ENCODE measurements around the gene ZNF483.
"Not testable (repeated sequence)": the region's sequence is repeated elsewhere in the genome, so short reads cannot be mapped to it uniquely, and the experiment has no call there.

The ZNF483 gene

GRCh38 chr9:111559000-111559610, 34.1 kb downstream of the ZNF483 start:
- Mint-ChIP-seq H3K4me1 (no peaks in the 10 kb centered on the region), H3K9me3 (peaks cover 45% of the 10 kb centered on the region), H3K4me3 (no peak overlapping the region), H3K27me3 (ENCODE audit: low read depth) (no peaks in the 10 kb centered on the region), H3K36me3 (ENCODE audit: low read depth) (peaks cover 78% of the 10 kb centered on the region), H3K27ac (no peak overlapping the region)
- TF ChIP-seq, protein P1, sequence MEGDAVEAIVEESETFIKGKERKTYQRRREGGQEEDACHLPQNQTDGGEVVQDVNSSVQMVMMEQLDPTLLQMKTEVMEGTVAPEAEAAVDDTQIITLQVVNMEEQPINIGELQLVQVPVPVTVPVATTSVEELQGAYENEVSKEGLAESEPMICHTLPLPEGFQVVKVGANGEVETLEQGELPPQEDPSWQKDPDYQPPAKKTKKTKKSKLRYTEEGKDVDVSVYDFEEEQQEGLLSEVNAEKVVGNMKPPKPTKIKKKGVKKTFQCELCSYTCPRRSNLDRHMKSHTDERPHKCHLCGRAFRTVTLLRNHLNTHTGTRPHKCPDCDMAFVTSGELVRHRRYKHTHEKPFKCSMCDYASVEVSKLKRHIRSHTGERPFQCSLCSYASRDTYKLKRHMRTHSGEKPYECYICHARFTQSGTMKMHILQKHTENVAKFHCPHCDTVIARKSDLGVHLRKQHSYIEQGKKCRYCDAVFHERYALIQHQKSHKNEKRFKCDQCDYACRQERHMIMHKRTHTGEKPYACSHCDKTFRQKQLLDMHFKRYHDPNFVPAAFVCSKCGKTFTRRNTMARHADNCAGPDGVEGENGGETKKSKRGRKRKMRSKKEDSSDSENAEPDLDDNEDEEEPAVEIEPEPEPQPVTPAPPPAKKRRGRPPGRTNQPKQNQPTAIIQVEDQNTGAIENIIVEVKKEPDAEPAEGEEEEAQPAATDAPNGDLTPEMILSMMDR (IDR thresholded peaks at IDR 0.05; ENCODE audit: unreplicated experiment in 3 of 3): no peak

- H3K27ac Mint-ChIP-seq: no peak overlapping the region
- H3K36me3 Mint-ChIP-seq (ENCODE audit: low read depth): peaks cover 66% of the 10 kb centered on the region
- TF ChIP-seq, protein P1 (IDR thresholded peaks at IDR 0.05; ENCODE audit: unreplicated experiment in 3 of 3): no peak
- no peaks in the 10 kb centered on the region for H3K4me1 Mint-ChIP-seq
- H3K9me3 Mint-ChIP-seq: peaks cover 24% of the 10 kb centered on the region
- no peaks in the 10 kb centered on the region for H3K27me3 Mint-ChIP-seq (ENCODE audit: low read depth)
- H3K4me3 Mint-ChIP-seq: no peak overlapping the region
Observed at GRCh38 chr9:111561165-111561719, 36.3 kb downstream of the ZNF483 start.

GRCh38 chr9:111566234-111566633, 41.3 kb downstream of the ZNF483 start:
- TF ChIP-seq, protein P1 (IDR thresholded peaks at IDR 0.05; ENCODE audit: unreplicated experiment in 3 of 3): no peak
- Mint-ChIP-seq H3K27me3 (ENCODE audit: low read depth) (no peaks in the 10 kb centered on the region), H3K36me3 (ENCODE audit: low read depth) (peaks cover 86% of the 10 kb centered on the region)

GRCh38 chr9:111568127-111568526, 43.1 kb downstream of the ZNF483 start:
- H3K9me3 Mint-ChIP-seq: peaks cover 36% of the 10 kb centered on the region
- not testable (repeated sequence) for H3K4me3 Mint-ChIP-seq; H3K27ac Mint-ChIP-seq; H3K27me3 Mint-ChIP-seq (ENCODE audit: low read depth)
- peaks cover 86% of the 10 kb centered on the region for H3K36me3 Mint-ChIP-seq (ENCODE audit: low read depth)
- H3K4me1 Mint-ChIP-seq: peaks cover 13% of the 10 kb centered on the region

More at GRCh38 chr9:111566234-111566633, 41.3 kb downstream of the ZNF483 start:
- Mint-ChIP-seq H3K4me1 (peaks cover 5% of the 10 kb centered on the region), H3K4me3 (no peak overlapping the region), H3K9me3 (peaks cover 36% of the 10 kb centered on the region), H3K27ac (no peak overlapping the region)

DNA sequence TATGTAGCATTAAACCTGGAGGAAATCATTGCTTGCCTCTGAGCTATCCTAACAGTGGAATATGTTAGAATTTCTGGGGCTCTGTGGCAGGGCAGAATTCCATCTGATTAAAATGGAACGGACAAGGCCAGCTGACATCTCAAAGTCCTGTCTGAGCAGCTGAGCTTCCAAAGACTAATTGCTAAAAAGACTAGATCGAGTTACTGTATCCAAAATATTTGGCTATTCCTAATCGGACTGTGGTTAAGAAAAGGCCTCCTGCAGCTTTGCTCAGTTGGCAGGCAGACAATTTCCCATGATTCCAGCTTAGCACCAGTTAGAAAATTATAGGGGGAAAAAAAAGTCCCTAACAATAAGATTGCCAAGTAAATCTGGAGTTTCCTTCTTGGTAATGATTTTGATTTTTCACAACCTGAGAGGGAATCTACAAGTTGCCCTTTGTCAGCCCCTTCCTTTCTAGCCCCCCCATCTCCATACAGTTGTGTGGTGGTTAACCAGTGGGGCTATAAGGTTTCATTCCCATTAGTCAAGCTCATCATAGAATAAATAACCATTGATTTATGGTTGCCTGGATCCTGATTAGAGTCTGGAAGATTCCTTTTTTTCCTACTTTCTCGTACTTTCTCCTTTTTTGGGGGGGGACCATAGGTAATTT, 48.1 kb downstream of the ZNF483 start:
- Mint-ChIP-seq H3K27me3 (ENCODE audit: low read depth) (no peaks in the 10 kb centered on the region), H3K27ac (peak overlapping the region; percentile 80 to 94 (median 84)), H3K36me3 (ENCODE audit: low read depth) (peaks cover 92% of the 10 kb centered on the region), H3K4me3 (peak overlapping the region in 1 of 3 experiments; percentile 15), H3K4me1 (peaks cover 22% of the 10 kb centered on the region), H3K9me3 (peaks cover 24% of the 10 kb centered on the region)
- TF ChIP-seq, protein P1 (IDR thresholded peaks at IDR 0.05; ENCODE audit: unreplicated experiment in 3 of 3): no peak

GRCh38 chr9:111582888-111583287, 57.9 kb downstream of the ZNF483 start:
- Mint-ChIP-seq H3K4me1 (no peaks in the 10 kb centered on the region), H3K36me3 (ENCODE audit: low read depth) (peaks cover 34% of the 10 kb centered on the region), H3K4me3 (no peak overlapping the region), H3K9me3 (no peaks in the 10 kb centered on the region), H3K27me3 (ENCODE audit: low read depth) (no peaks in the 10 kb centered on the region), H3K27ac (no peak overlapping the region)
- TF ChIP-seq, protein P1 (IDR thresholded peaks at IDR 0.05; ENCODE audit: unreplicated experiment in 3 of 3): no peak

Measured in nephron (organoid).